Hepatocyte (in vitro differentiated cells): ENCODE results near the gene ZNF235. TPM values are rescaled to one million over a fixed set of nuclear protein-coding genes. Genes with fewer than 3 reads are reported as not detected.

Experiments used
- DNase-seq: peaks from one replicate; pipeline ENCODE4 v3.0.0-alpha.2; 2016; ENCODE audit warnings: low spot score
- H2AFZ ChIP-seq: fragments of 200-600 bp; sonication (generic); 2 replicates; pipeline ENCODE4 v1.6.0; 2016; ENCODE audit warnings: antibody characterized with exemption, mild to moderate bottlenecking
- H3K27ac ChIP-seq: fragments of 200-600 bp; sonication (generic); 2 replicates; pipeline ENCODE4 v1.5.1; 2016; ENCODE audit warnings: mild to moderate bottlenecking
- H3K27me3 ChIP-seq: fragments of 200-600 bp; sonication (generic); 2 replicates; pipeline ENCODE4 v1.6.1; 2016
- H3K36me3 ChIP-seq: fragments of 200-600 bp; sonication (generic); replicated peaks from 2 replicates; pipeline ENCODE4 v1.5.1; 2016; ENCODE audit warnings: low read depth; ENCODE audit not compliant: insufficient read depth
- H3K4me1 ChIP-seq: fragments of 200-600 bp; sonication (generic); 2 replicates; pipeline ENCODE4 v1.5.1; 2016; ENCODE audit warnings: mild to moderate bottlenecking, moderate library complexity; ENCODE audit not compliant: insufficient read depth
- H3K4me2 ChIP-seq: fragments of 200-600 bp; sonication (generic); 2 replicates; pipeline ENCODE4 v1.6.0; 2016
- H3K4me3 ChIP-seq: fragments of 200-600 bp; sonication (generic); 2 replicates; pipeline ENCODE4 v1.5.1; 2016; ENCODE audit warnings: mild to moderate bottlenecking
- H3K79me2 ChIP-seq: fragments of 200-600 bp; sonication (generic); 2 replicates; pipeline ENCODE4 v1.6.0; 2017; ENCODE audit warnings: mild to moderate bottlenecking
- H3K9me2 ChIP-seq: fragments of 200-600 bp; sonication (generic); replicated peaks from 2 replicates; pipeline ENCODE4 v1.6.0; 2017; ENCODE audit warnings: mild to moderate bottlenecking; ENCODE audit not compliant: insufficient read depth
- H3K9me3 ChIP-seq: fragments of 200-600 bp; sonication (generic); 2 replicates; pipeline ENCODE4 v1.5.1; 2016; ENCODE audit warnings: low read depth, mild to moderate bottlenecking
- H4K20me1 ChIP-seq: fragments of 200-600 bp; sonication (generic); 2 replicates; pipeline ENCODE4 v1.6.0; 2016; ENCODE audit warnings: mild to moderate bottlenecking; ENCODE audit not compliant: insufficient read depth, poor library complexity, severe bottlenecking
- EZH2 ChIP-seq: fragments of 200-600 bp; sonication (generic); IDR thresholded peaks from 2 replicates; pipeline ENCODE4 v1.6.1; 2016; ENCODE audit warnings: antibody characterized with exemption, mild to moderate bottlenecking, borderline replicate concordance
- EZH2phosphoT487 ChIP-seq: fragments of 200-600 bp; sonication (generic); IDR thresholded peaks from one replicate; pipeline ENCODE4 v1.6.1; 2018; ENCODE audit warnings: antibody characterized with exemption, mild to moderate bottlenecking, low read depth, moderate library complexity; ENCODE audit not compliant: unreplicated experiment, severe bottlenecking
- WGBS: methylation state at CpG from one replicate; pipeline ENCODE4 v1.1.6; 2016; ENCODE audit warnings: low lambda C conversion rate; ENCODE audit errors: missing lambda C conversion rate; 5-methylcytosine and 5-hydroxymethylcytosine counted together
- polyA plus RNA-seq: library from polyadenylated mRNA; unstranded; fragments of >200 nt; fragmentation: Nextera tagmentation; extraction: Ambion mirVana; gene quantifications from 2 replicates; pipeline ENCODE4 v1.2.1, GENCODE V29; 2016
- total RNA-seq: library from RNA; depleted of rRNA; stranded (reverse); fragments of >200 nt; gene quantifications from 2 replicates; pipeline ENCODE4 v1.2.3, GENCODE V29; 2014
- TF ChIP-seq, protein P1 (sequence below): fragments of 200-600 bp; sonication (generic); IDR thresholded peaks from 2 replicates; pipeline ENCODE4 v1.5.1; 2016; ENCODE audit warnings: antibody characterized with exemption, mild to moderate bottlenecking; ENCODE audit not compliant: poor library complexity

Gene ZNF235
- 5.6 and 10.1 TPM in 2 replicates for total RNA-seq
- polyA plus RNA-seq = 2.7 and 2.8 TPM in 2 replicates

DNA sequence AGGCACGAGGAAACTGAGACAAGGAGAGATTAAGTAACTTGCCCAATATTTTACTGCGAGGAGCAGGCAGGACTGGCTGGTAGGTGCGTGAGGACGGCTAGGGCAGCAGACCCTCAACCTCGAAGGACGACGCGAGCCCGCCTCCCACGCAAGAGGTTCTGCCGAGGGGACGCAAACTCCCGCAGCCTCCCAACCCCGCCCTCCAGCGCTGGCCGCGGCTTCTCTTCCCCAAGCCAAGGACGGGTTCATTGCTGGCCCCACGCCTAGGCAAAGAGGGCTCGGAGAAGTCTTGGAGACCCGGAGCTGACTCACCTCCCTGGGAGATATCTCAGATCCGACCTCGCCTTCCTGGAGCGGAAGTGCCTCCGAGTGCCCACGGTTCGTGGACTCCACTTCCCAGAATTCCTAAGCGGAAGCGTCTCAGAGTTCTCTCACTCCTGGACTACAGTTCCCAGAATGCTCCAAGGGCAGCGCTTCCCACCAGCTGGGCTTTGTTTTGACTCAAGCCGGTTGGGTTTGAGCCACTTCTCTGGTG is at the start of gene ZNF235:
TSS of gene ZNF235 (minus strand) at position 367 of the 535 bp plus-strand sequence. CDS start 1,621 bp downstream, outside the sequence.
- no peaks in the 10 kb centered on the region for H3K36me3 ChIP-seq
- no peaks in the 10 kb centered on the region for H3K27me3 ChIP-seq
- H2AFZ ChIP-seq = peak within 1 kb of the TSS; percentile 75
- H3K4me1 ChIP-seq = peaks cover 8% of the 10 kb centered on the region
- H3K27ac ChIP-seq = peak within 1 kb of the TSS; percentile 75
- DNase-seq = peak; percentile 95
- H3K4me3 ChIP-seq = peak within 1 kb of the TSS; percentile 54
- no peaks in the 10 kb centered on the region for H3K9me3 ChIP-seq
- no peaks in the 10 kb centered on the region for H4K20me1 ChIP-seq
- 1% methylated on average over 31 of the region's 31 CpGs for WGBS
- peak within 1 kb of the TSS; percentile 74 for H3K4me2 ChIP-seq
- no peaks in the 10 kb centered on the region for H3K9me2 ChIP-seq
- peaks cover 5% of the 10 kb centered on the region for H3K79me2 ChIP-seq
- TF ChIP-seq, protein P1, sequence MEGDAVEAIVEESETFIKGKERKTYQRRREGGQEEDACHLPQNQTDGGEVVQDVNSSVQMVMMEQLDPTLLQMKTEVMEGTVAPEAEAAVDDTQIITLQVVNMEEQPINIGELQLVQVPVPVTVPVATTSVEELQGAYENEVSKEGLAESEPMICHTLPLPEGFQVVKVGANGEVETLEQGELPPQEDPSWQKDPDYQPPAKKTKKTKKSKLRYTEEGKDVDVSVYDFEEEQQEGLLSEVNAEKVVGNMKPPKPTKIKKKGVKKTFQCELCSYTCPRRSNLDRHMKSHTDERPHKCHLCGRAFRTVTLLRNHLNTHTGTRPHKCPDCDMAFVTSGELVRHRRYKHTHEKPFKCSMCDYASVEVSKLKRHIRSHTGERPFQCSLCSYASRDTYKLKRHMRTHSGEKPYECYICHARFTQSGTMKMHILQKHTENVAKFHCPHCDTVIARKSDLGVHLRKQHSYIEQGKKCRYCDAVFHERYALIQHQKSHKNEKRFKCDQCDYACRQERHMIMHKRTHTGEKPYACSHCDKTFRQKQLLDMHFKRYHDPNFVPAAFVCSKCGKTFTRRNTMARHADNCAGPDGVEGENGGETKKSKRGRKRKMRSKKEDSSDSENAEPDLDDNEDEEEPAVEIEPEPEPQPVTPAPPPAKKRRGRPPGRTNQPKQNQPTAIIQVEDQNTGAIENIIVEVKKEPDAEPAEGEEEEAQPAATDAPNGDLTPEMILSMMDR = no peak
- no peak for TF ChIP-seq EZH2
- no peak for TF ChIP-seq EZH2phosphoT487

DNA sequence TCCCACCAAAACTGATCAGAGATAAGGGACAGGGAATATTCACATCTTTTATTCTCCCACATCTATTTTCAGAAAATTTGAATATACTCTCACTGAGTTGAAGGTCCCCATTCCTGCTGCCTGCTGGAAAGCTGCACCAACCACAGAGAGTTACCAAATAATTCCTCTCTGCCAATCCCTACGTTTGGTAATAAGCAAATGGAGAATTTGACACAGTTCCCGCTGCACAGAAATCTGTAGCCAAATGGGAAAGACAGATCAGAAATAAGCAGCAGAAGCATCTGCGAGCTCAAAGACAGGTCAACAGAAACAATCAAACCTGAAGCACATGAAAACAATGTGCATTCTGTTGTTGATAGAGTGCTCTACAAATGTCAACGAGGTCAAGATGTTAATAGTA is 41.7 kb upstream of the ZNF235 start:
- Histone ChIP-seq H3K9me3 (peaks cover 43% of the 10 kb centered on the region), H4K20me1 (no peaks in the 10 kb centered on the region), H3K27ac (no peak overlapping the region), H3K9me2 (no peaks in the 10 kb centered on the region), H3K4me2 (no peak overlapping the region), H3K79me2 (peaks cover 56% of the 10 kb centered on the region), H2AFZ (no peak overlapping the region), H3K36me3 (no peaks in the 10 kb centered on the region), H3K4me3 (no peak overlapping the region), H3K27me3 (no peaks in the 10 kb centered on the region), H3K4me1 (no peaks in the 10 kb centered on the region)
- no peak for DNase-seq
- TF ChIP-seq EZH2 = no peak
- WGBS = 93% methylated on average over 4 of the region's 4 CpGs

DNA sequence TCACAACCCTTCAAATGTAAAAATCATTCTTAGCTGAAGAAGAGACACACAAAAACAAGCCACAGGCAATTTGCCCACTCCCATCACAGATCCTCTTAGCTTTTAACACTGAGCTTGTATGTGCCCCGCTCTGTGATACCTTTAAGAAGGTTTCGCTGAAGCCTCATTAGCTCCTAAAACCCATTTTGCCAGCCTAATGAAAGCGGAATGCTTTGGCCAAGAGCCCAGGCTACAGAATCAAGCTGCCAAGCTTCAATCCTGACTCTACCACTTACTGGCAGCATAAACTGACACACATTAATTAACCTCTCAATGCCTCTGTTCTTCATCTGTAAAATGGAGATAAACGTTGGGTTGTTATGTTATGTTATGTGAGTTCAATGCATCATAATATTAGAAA is 41.1 kb upstream of the ZNF235 start:
- Histone ChIP-seq H3K27me3 (no peaks in the 10 kb centered on the region), H3K36me3 (no peaks in the 10 kb centered on the region), H3K27ac (no peak overlapping the region), H3K4me1 (no peaks in the 10 kb centered on the region), H2AFZ (no peak overlapping the region), H4K20me1 (no peaks in the 10 kb centered on the region), H3K4me2 (no peak overlapping the region), H3K79me2 (peaks cover 50% of the 10 kb centered on the region), H3K4me3 (no peak overlapping the region), H3K9me2 (no peaks in the 10 kb centered on the region), H3K9me3 (peaks cover 43% of the 10 kb centered on the region)
- DNase-seq = no peak
- TF ChIP-seq EZH2phosphoT487 = no peak
- no peak for TF ChIP-seq EZH2
- TF ChIP-seq, protein P1 = no peak
- WGBS = 98% methylated on average over 4 of the region's 4 CpGs

DNA sequence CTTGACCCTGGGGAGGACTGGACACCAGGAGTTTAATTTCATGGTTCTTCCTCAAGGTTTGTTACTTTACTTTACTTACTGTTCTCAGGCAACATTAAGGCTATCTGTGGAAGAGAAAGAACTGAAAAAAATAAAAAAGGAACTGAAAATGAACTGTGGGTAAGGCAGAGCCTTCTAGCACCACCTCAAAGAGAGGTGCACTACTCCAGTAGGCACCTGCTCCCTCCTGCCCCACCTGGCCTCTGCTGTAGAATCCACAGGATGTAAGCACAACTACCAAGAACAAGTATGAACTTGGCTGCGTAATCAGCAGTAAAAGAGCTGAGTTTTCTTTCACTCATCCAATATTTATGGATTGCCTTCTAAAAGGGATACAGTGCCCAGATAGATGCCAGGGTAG is 39.4 kb upstream of the ZNF235 start:
- no peaks in the 10 kb centered on the region for H3K9me2 ChIP-seq
- no peaks in the 10 kb centered on the region for H4K20me1 ChIP-seq
- no peak overlapping the region for H2AFZ ChIP-seq
- H3K4me3 ChIP-seq = no peak overlapping the region
- no peaks in the 10 kb centered on the region for H3K4me1 ChIP-seq
- TF ChIP-seq, protein P1 = no peak
- WGBS = 100% methylated on average over 1 of the region's 1 CpG
- H3K27ac ChIP-seq = no peak overlapping the region
- peaks cover 29% of the 10 kb centered on the region for H3K9me3 ChIP-seq
- no peaks in the 10 kb centered on the region for H3K27me3 ChIP-seq
- H3K79me2 ChIP-seq = peaks cover 34% of the 10 kb centered on the region
- H3K36me3 ChIP-seq = no peaks in the 10 kb centered on the region
- H3K4me2 ChIP-seq = no peak overlapping the region
- no peak for DNase-seq
